GM18873 (cell line): ENCODE data around the gene LIF.
"Not testable (repeated sequence)": the region's sequence is repeated elsewhere in the genome, so short reads cannot be mapped to it uniquely, and the experiment has no call there.

Experiments
- ATAC-seq: cut with Tn5 transposase; IDR thresholded peaks from one replicate; pipeline ENCODE4 v1.9.1; 2021; ENCODE audit warnings: mild to moderate bottlenecking, moderate library complexity, moderate number of reproducible peaks; ENCODE audit not compliant: unreplicated experiment, low FRiP score

Gene LIF

GRCh38 chr22:30212996-30213441 lies 33.5 kb downstream of the LIF start:
- ATAC-seq = no peak

DNA sequence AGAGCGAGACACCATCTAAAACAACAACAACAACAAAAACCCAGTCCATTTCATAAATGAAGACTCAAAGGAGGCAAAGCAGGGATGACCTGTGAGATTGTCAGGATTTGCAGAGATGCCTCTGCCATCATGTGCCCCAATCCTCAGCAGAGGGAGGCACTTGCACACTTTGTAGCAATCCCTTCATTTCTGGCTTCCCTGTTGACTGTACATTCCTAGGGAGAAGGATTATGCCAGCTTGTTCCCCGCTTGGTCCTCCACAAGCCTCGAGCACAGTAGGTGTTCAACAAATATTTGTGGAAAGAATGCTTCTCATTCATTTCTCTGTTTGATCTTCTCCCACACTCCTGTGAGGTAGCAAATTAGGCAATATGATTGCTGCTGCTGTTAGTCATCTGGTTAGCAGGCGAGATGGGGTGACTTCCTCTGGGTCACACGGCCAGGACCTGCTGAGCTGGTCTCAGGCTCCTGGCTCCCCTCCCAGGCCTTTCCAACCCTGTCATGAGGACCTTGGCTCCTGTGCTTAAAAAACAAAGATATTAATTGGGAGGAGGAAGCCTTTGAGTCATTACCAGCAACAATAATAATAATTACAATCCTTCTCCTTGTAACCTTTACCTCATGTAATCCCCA lies 34.1 kb downstream of the LIF start:
- ATAC-seq = no peak

GRCh38 chr22:30211124-30211820 lies 35.3 kb downstream of the LIF start:
- ATAC-seq = no peak

DNA sequence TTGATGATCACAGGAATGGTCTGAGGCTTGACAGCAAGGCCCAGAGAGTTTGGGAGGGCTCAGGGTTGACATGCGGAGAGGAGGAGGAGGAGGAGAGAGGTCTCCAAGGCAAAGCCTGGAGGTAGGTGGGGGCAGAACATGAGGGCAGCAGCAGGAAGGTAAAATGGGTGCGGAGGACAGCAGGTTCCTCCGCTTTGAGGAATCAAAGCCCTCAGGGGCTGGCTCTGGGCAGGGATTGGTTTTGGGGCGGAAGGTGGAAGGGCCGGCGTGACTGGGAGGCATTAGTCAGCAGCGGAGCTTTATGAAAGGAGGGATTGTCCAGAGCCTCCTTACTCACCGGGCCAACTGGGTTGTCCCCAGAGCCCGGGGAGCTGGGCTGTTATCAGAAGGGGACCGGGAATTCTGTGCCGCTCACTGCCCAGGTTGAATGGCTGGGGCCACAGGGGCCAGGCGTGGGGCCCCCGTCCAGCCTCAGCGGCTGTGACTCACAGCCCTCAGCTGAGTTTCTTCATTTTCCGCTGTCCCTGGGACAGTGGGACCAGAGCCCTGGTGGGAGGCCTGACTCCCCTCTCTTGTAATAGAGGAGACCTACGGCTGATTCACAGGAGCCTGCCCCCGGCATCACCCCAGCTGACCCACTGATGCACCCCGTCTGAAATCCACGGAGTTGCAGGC lies 36.2 kb downstream of the LIF start:
- no peak for ATAC-seq

DNA sequence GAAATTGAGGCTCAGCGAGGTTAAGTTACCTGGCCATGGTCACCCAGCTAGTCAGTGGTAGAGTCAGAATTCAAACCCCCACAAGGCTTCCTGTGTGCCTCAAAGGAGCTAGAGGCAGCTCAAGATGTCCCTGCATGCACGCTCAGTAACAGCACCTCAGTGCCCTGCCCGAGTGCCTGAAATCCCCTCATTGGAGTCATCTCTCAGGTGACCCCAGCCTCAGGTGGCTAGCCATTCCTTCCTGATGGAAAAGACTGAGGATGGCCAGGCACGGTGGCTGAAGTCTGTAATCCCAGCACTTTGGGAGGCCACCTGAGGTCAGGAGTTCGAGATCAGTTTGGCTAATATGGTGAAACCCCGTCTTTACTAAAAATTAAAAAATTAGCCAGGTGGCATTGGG lies 36.9 kb downstream of the LIF start:
- no peak for ATAC-seq

DNA sequence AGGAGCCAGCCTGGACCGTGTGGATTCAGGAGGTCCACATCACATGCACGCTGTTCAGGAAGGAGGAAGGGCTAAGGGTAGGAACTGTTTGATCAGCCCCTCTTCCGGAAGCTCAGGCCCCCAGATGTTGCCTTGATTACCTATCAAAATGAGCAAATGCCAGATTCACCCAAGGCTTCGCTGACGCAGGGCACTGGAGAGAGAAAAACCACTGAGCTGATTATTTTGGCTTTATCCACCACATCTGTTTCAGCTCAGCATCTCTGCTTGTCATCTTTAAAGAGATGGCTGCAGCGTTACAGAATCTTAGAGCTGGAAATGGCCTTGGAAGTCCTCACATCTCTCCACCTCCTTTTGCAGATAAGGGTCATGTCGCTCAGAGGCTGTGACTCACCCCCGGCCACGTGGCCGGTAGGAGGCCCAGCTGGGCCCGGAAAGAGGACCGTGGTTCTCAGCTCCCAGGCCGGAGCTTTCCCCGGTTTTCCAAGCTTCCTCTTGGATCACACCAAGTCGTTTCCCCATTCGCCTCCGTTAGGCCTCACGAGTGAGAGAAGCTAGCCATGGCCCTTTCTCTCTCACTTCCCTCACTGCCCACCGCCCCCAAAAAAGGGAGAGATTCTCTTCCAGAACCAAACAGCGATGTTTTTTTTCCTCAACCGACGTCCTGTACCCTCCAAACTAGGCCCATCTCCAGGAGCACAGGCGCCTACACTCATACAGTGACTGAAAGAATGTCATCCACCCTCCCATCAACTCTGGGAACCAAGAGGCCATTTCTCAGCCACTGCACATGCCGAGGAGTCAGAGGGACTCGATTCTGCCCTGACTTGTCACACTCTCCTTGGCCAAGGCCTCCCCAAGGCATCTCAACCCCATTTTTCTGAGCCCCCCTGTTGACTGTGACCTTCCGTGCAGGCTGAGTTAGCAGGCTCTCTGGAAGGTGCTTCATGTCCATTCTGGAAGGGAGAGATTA lies 37.6 kb downstream of the LIF start:
- no peak for ATAC-seq

GRCh38 chr22:30206944-30207343 lies 39.6 kb downstream of the LIF start:
- ATAC-seq = no peak

DNA sequence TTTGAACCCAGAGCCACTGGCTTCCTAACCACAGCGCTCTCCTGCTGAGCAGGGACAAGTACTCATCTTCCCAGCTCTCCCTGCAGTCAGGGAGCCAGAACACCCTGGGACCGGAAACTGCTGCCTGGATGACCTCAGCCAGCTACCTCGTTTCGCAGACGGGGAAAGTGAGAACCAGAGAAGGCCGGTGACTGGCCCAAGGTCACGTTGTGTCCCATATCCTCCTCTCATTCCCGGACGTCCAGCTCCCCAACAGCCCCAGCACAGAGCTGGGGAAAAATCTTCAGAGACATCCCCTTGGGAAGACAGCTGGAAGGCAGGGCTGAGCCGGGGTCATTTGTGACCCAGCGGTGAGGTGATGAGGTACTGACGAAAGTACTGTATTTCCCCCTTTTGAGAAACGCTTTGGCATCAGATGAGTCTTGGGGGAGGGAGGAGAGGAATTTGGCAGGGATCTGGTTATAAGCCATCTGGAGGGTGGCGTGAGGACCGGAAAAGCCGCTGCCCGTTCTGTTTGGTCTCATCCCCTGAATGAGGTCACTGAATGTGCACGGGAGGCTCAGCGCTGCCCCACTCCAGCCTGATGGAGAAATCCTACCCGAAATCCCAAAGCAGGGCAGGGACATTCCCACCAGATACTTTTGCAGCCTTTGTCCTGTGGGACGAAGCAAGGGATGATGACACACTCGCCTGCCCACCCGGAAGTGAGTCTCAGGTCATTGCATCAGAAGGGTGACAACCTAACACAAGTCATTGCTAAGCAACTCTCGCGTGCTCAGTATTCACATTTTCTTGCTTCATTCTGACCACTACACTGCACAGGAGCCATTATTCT lies 41.1 kb downstream of the LIF start:
- ATAC-seq = no peak

GRCh38 chr22:30204742-30205111 lies 41.8 kb downstream of the LIF start:
- ATAC-seq = no peak

DNA sequence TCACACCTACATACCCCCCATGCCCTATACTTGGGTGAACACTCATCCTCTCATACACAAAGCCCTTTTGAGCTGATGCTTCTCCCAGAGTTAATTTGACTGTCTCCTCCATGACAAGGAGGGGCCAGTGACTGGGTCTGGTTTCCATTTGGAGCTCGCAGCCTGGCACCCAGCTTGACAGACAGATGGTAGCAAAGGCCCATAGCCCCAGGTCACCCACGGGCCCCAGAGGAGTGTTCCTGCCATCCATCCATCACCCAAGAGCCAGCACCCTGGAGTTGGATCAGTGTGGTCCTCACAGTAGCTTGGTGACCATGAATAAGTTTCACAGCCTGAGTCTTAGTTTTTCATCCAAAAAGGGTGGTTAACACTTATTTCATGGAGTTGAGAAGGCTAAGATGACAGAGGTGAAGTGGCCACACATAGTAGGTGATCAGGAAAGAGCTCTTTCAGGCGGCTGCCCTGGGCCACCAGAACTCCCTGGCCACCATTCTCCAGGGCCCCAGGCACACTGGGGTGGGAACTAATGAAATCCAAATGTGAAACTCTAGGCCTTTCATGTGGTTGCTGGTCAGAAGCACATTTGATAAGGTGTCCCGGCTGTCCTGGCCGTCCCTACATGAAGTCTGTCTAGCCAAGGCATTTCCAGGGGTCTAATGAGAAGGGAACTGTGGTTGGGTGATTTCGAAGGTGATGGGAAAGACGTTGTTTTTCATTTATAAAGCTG lies 42.4 kb downstream of the LIF start:
- no peak for ATAC-seq

DNA sequence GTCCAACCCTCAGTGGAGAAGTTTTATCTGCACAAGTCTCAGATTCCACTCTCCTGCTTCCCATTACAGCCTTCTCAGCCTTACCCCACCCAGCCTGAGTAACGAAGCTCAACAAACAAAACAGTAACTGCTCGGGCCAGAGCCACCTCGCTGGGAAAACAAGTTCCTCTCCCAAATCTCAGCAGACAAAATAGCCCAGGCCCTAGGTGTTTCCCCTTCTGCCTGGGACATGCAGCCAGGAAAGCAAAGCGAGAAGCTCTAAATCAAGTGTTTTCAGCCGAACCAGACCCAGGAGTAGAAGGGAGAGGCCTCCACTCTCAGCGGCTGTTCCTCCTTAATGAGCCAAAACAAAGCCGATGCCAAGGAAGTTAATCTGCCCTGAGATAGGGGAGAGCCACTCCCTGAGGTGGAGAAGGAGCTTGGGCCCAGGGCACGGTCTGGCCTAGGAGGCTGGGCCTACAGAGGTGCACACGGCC lies 44.0 kb downstream of the LIF start:
- no peak for ATAC-seq

DNA sequence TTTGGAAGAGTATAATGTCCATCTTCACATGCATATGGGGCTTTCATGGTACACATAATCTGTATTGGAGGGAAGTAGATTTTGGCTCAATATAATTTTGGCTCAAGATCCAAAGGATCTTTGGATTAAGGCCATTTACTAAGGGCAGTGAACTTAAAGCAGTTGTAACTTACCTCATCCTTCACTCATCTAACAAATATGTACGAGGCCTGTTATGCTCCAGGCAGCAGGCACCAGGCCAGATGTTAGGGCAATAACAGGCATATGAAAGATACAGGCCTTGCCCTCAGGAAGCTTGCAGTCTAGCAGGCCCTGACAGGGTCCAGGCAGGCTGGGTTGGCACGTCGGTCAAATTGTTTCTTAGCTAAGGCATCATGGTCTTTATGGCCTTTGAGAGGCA lies 44.6 kb downstream of the LIF start:
- ATAC-seq = no peak

- ATAC-seq = not testable (repeated sequence)
Observed at GRCh38 chr22:30200905-30201304, 45.7 kb downstream of the LIF start.

GRCh38 chr22:30198921-30199320 lies 47.6 kb downstream of the LIF start:
- ATAC-seq = no peak

DNA sequence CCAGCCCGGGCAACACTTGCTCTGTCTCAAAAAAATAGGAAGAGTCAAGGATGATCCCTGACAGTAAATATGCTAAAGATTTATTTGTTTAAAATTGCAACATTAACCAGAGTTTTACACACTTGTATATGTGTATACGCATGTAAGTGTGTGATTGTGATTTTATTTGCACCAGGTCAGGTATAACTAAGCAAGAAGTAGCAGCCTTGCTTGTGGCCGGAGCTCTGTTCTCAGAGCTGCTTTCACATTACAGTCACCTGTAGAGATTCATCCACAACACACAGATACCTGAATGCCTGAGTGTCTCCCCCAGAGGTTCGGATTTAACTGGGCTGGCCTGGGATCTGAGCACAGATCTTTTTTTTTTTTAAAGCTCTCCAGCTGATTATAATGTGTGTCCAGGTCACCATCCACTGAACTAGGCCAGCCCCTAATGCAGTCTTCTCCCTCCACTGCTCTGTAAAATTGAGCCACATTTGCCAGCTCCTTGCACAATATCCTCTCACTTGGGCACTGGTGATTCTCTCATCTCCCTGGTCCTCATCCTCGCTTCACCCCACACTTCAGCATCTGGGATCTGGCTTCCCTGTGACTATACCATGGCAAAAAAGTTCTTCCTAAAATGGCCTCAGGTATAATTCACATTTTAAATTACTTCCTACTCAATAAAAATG lies 48.3 kb downstream of the LIF start:
- no peak for ATAC-seq

DNA sequence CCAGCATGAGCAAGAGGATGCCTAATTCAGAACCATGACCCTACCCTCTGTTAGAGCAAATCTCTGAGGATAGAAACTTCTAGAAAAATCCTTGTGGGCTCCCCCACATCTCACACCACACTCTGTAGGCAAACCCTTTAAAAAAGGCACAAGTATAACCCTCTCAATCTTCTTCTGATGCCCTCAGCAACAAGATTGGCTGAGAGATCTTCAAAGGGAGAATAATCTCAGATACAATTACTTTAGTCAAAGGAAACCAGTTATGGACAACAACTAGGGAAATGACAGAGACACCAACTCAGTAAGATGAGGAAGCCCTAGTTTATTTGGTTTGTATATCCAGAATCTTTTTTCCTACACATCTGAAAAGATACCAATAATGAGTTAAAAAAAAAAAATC lies 49.2 kb downstream of the LIF start:
- no peak for ATAC-seq

- ATAC-seq = no peak
Observed at GRCh38 chr22:30196880-30197336, 49.7 kb downstream of the LIF start.

DNA sequence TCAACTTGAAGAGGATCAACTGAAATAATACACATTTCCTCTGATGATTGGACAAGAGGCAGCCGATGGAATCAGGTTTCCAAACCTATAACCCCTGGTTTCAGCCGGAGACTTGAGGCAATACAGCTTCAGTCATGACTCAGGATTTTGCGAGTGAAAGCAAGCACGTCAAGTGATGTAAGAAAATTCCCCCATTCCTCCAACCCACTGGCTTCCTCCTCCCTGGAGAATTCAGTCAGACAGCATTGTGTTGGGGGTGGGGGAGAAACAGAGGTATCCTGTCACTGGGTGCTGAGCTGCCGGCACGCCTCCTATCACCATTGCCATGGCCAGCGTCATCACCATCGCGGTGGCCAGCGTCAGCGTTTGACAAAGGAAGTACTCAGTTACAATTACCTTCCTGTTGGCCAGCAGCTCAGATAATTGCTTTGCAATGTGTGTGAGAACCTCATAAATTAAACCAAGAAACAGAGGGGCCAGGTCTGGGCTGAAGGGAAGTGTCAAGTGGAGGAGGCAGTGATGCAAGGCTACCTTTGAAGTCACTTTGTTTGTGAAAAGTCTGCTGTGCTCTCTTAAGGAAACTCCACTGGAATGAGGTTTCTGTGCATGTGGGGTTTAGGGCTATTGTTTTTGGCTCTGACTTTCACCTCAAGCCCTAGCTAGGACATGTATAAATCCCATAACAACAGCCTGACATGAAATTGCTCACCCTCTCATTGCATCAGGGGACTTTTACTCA lies 50.2 kb downstream of the LIF start:
- ATAC-seq = no peak
